HepG2 (cell line): ENCODE data around the gene ARL9. TPM values are rescaled to one million over a fixed set of nuclear protein-coding genes. Genes with fewer than 3 reads are reported as not detected.

Experiments used
- ATAC-seq: fragments of 200-7000 bp; cut with Tn5 transposase; 3 replicates; pipeline ENCODE4 v1.9.1; 2020; ENCODE audit warnings: mild to moderate bottlenecking, moderate library complexity
- BruUV-seq: library from RNA; stranded (reverse); fragments of 400-500 nt; replicated peaks from 2 replicates; lab custom pipeline; 2021; lab: Mats Ljungman, UMichigan
- CTCF ChIA-PET: fragments of 300-600 bp; formaldehyde crosslinking; extraction: SDS; loops from one replicate; lab custom pipeline; 2021; ENCODE audit warnings: low total read pairs, inconsistent platforms, low intra/inter-chr PET ratio; lab: Yijun Ruan, JAX
- POLR2A ChIA-PET: fragments of 350-600 bp; sonication (Branson Sonifier 250); formaldehyde crosslinking; loops from one replicate; lab custom pipeline; 2020; ENCODE audit warnings: antibody characterized with exemption, inconsistent platforms; lab: Yijun Ruan, JAX
- DNase-seq: peaks from one replicate; pipeline ENCODE4 v3.0.0-alpha.2; 2015; ENCODE audit warnings: low spot score
- FAIRE-seq: peaks from 3 replicates; lab custom pipeline; 2011; peaks lifted over from hg19 to GRCh38; lab: Jason Lieb, UNC
- H2AFZ ChIP-seq: one replicate; pipeline ENCODE4 v1.6.1; 2011; ENCODE audit warnings: low read length, inconsistent platforms
- H3K27ac ChIP-seq: fragments of 300-600 bp; 3 replicates; pipeline ENCODE4 v1.8.0; 2011; ENCODE audit warnings: mixed run types, mild to moderate bottlenecking, mixed read lengths, low read length, inconsistent platforms; ENCODE audit not compliant: insufficient read depth; ENCODE audit errors: extremely low read length
- H3K27me3 ChIP-seq, 2 experiments: fragments of 200-600 bp in 1 of 2; 2 replicates in 1 of 2; 3 replicates in 1 of 2; pipeline versions ENCODE4 v1.6.0 to v1.8.0; 2011; ENCODE audit warnings: low read length in 2 of 2, mild to moderate bottlenecking in 2 of 2, moderate library complexity in 2 of 2, inconsistent platforms in 1 of 2; ENCODE audit not compliant: insufficient read depth in 2 of 2, control insufficient read depth in 1 of 2
- H3K36me3 ChIP-seq, 2 experiments: fragments of 200-600 bp in 1 of 2; replicated peaks in 1 of 2; 2 replicates in 1 of 2; 3 replicates in 1 of 2; pipeline versions ENCODE4 v1.5.1 to v1.8.0; 2011; ENCODE audit warnings: low read length in 2 of 2, inconsistent platforms in 1 of 2; ENCODE audit not compliant: insufficient read depth in 2 of 2, control insufficient read depth in 1 of 2
- H3K4me1 ChIP-seq: 2 replicates; pipeline ENCODE4 v1.5.1; 2012; ENCODE audit warnings: low read length, inconsistent platforms; ENCODE audit not compliant: insufficient read depth
- H3K4me2 ChIP-seq: 2 replicates; pipeline ENCODE4 v1.6.0; 2011; ENCODE audit warnings: low read depth, low read length, inconsistent platforms
- H3K4me3 ChIP-seq, 3 experiments: fragments of 200-600 bp in 1 of 3; sonication (generic), shearing (Covaris generic) in 1 of 3; replicated peaks in 1 of 3; 2 replicates each; pipeline ENCODE4 v1.5.1; 2011 to 2016; ENCODE audit warnings: low read length in 3 of 3, inconsistent platforms in 2 of 3, low read depth in 2 of 3, mild to moderate bottlenecking in 2 of 3, control low read depth in 1 of 3, mixed read lengths in 1 of 3; ENCODE audit not compliant: insufficient read depth in 1 of 3
- H3K79me2 ChIP-seq: one replicate; pipeline ENCODE4 v1.6.1; 2011; ENCODE audit warnings: low read length, inconsistent platforms; ENCODE audit not compliant: insufficient read depth
- H3K9ac ChIP-seq: 2 replicates; pipeline ENCODE4 v1.6.0; 2011; ENCODE audit warnings: mild to moderate bottlenecking, low read depth, low read length, inconsistent platforms; ENCODE audit not compliant: insufficient read depth
- H3K9me3 ChIP-seq: 2 replicates; pipeline ENCODE4 v1.5.1; 2012; ENCODE audit warnings: mild to moderate bottlenecking, low read length
- H4K20me1 ChIP-seq: 2 replicates; pipeline ENCODE4 v1.6.0; 2011; ENCODE audit warnings: inconsistent platforms, mild to moderate bottlenecking, low read length, moderate library complexity; ENCODE audit not compliant: insufficient read depth
- AGO2 ChIP-seq: fragments of 200-400 bp; formaldehyde crosslinking; optimal IDR thresholded peaks from 2 replicates; pipeline ENCODE3; 2017; ENCODE audit warnings: mild to moderate bottlenecking, low read depth, low read length, moderate library complexity
- ARHGAP35 ChIP-seq: sonication (generic); formaldehyde crosslinking; IDR thresholded peaks from 2 replicates; pipeline ENCODE4 v1.9.0; 2022; ENCODE audit warnings: mild to moderate bottlenecking, inconsistent platforms, moderate library complexity, missing genetic modification reagents, borderline replicate concordance
- MNT ChIP-seq: fragments of 450-650 bp; IDR thresholded peaks from 2 replicates; pipeline ENCODE4 v1.6.1; 2016
- MYC ChIP-seq: sonication (generic); formaldehyde crosslinking; IDR thresholded peaks from 2 replicates; pipeline ENCODE4 v1.9.0; 2021; ENCODE audit warnings: missing genetic modification reagents, borderline replicate concordance
- PHF8 ChIP-seq: sonication (generic); formaldehyde crosslinking; IDR thresholded peaks from 2 replicates; pipeline ENCODE4 v1.5.0; 2020; ENCODE audit warnings: missing genetic modification reagents
- POLR2A ChIP-seq, 2 experiments: IDR thresholded peaks; 2 replicates each; pipeline ENCODE4 v1.6.1; 2011; ENCODE audit warnings: low read depth in 2 of 2, low read length in 2 of 2, mild to moderate bottlenecking in 1 of 2, moderate library complexity in 1 of 2; ENCODE audit not compliant: insufficient read depth in 1 of 2
- PPARG ChIP-seq: conservative IDR thresholded peaks from 2 replicates; pipeline ENCODE4 v1.6.1; 2016; ENCODE audit warnings: missing biosample characterization, missing genetic modification reagents
- RBM22 ChIP-seq: fragments of 200-400 bp; formaldehyde crosslinking; optimal IDR thresholded peaks from 2 replicates; pipeline ENCODE3; 2017; ENCODE audit warnings: mild to moderate bottlenecking, low read length, moderate library complexity
- SOX13 ChIP-seq, 3 experiments: fragments of 450-650 bp in 1 of 3; sonication (generic) in 1 of 3; formaldehyde crosslinking in 1 of 3; IDR thresholded peaks in 2 of 3; conservative IDR thresholded peaks in 1 of 3; 2 replicates each; pipeline versions ENCODE4 v1.5.0 to v1.6.1; 2016 to 2020; ENCODE audit warnings: antibody characterized with exemption in 1 of 3, mild to moderate bottlenecking in 1 of 3, missing compliant biosample characterization in 1 of 3, missing genetic modification reagents in 1 of 3, moderate library complexity in 1 of 3
- TFAP4 ChIP-seq: sonication (generic); IDR thresholded peaks from 2 replicates; pipeline ENCODE4 v1.6.1; 2016; ENCODE audit warnings: low read depth, borderline replicate concordance
- ZBTB38 ChIP-seq: sonication (generic); formaldehyde crosslinking; IDR thresholded peaks from 2 replicates; pipeline ENCODE4 v1.5.1; 2020; ENCODE audit warnings: mild to moderate bottlenecking, missing genetic modification reagents
- ZBTB7A ChIP-seq: sonication (generic); formaldehyde crosslinking; IDR thresholded peaks from 2 replicates; pipeline ENCODE4 v1.8.0; 2022; ENCODE audit warnings: mild to moderate bottlenecking, missing genetic modification reagents
- ZC3H13 ChIP-seq: sonication (generic); formaldehyde crosslinking; IDR thresholded peaks from 2 replicates; pipeline ENCODE4 v1.8.1; 2023; ENCODE audit warnings: mild to moderate bottlenecking, missing genetic modification reagents, moderate library complexity
- ZNF292 ChIP-seq: sonication (generic); formaldehyde crosslinking; IDR thresholded peaks from 2 replicates; pipeline ENCODE4 v1.8.1; 2022; ENCODE audit warnings: mild to moderate bottlenecking, low read depth, missing genetic modification reagents, borderline replicate concordance
- ZNF317 ChIP-seq: sonication (generic); formaldehyde crosslinking; IDR thresholded peaks from 2 replicates; pipeline ENCODE4 v1.5.0; 2020; ENCODE audit warnings: mild to moderate bottlenecking, missing genetic modification reagents
- ZNF329 ChIP-seq: sonication (generic); formaldehyde crosslinking; IDR thresholded peaks from 2 replicates; pipeline ENCODE4 v1.9.0; 2021; ENCODE audit warnings: low read depth, mild to moderate bottlenecking, missing genetic modification reagents
- ZNF546 ChIP-seq: sonication (generic); formaldehyde crosslinking; conservative IDR thresholded peaks from 2 replicates; pipeline ENCODE4 v1.8.1; 2023; ENCODE audit warnings: mild to moderate bottlenecking, missing genetic modification reagents
- WGBS: methylation state at CpG from one replicate; pipeline ENCODE4 v1.1.6; 2017; ENCODE audit warnings: low lambda C conversion rate; 5-methylcytosine and 5-hydroxymethylcytosine counted together
- in situ Hi-C: cut with HindIII; loops from 2 replicates; pipeline ENCODE4 v1.10.0; 2017; ENCODE audit warnings: low pct_unique_long_range_greater_than_20kb; ENCODE audit not compliant: extremely low pct_ligation_motif_present
- intact Hi-C: fragments of 100-400 bp; cut with micrococcal nuclease; formaldehyde crosslinking; loops from one replicate; pipeline ENCODE4 v1.10.0; 2022; ENCODE audit not compliant: unreplicated experiment
- polyA plus RNA-seq, 8 experiments: library from polyadenylated mRNA; depleted of rRNA in 3 of 8; stranded (reverse) in 7 of 8; unstranded in 1 of 8; fragments of >200 nt; fragmentation: Illumina TruSeq in 4 of 8; extraction: Trizol in 4 of 8; gene quantifications; 2 replicates each; pipeline versions ENCODE4 v1.2.1 to v1.2.3, GENCODE V29; 2011 to 2016; ENCODE audit warnings: low read depth in 4 of 8, missing spikeins in 1 of 8, mixed read lengths in 1 of 8; ENCODE audit not compliant: insufficient read depth in 1 of 8
- total RNA-seq, 5 experiments: library from RNA; depleted of rRNA; stranded (reverse); fragments of >200 nt; fragmentation: Illumina TruSeq; extraction: Trizol; gene quantifications; 2 replicates each; pipeline ENCODE4 v1.2.3, GENCODE V29; 2016; ENCODE audit warnings: low read depth in 1 of 5

ARL9 gene
- total and polyA plus RNA-seq, 2 of the 13 experiments (the other 11 are each of a cell fraction or from before 2014, with no cell fraction given) = not detected

GRCh38 chr4:56465599-56466295 lies 39.8 kb upstream of the ARL9 start:
- Histone ChIP-seq H2AFZ (no peak overlapping the region), H3K79me2 (peaks cover 57% of the 10 kb centered on the region)
- TF ChIP-seq MNT = no peak
- TF ChIP-seq AGO2 = no peak
- TF ChIP-seq ARHGAP35 = no peak
- peak; percentile 56; the same call in 1 of the 2 replicates for TF ChIP-seq ZC3H13 (CRISPR knock-in tag)
- 0 out of 2 replicates have a peak, but pooled peaks have one; percentile 19 for TF ChIP-seq PHF8 (CRISPR knock-in tag)
- TF ChIP-seq ZNF546 (CRISPR knock-in tag) = no peak
- TF ChIP-seq ZNF317 = no peak
- no peak for TF ChIP-seq ZNF292 (CRISPR knock-in tag)
- TF ChIP-seq ZNF329 (CRISPR knock-in tag) = no peak
- no peak for TF ChIP-seq MYC (CRISPR knock-in tag)
- peak; percentile 69 for TF ChIP-seq RBM22
- TF ChIP-seq SOX13 (IDR thresholded peaks at IDR 0.05) = no peak
- TF ChIP-seq SOX13 (CRISPR knock-in tag; conservative IDR thresholded peaks at IDR 0.05 in 1 of 2, IDR thresholded peaks at IDR 0.05 in 1 of 2) = no peak
- TF ChIP-seq PPARG (CRISPR knock-in tag) = no peak
- 0 out of 4 replicates have a peak, but pooled peaks of 1 of the 2 experiments have one; percentile 23 for TF ChIP-seq POLR2A (IDR thresholded peaks at IDR 0.05; ENCODE audit: insufficient read depth in 1 of 2, low read depth in 2 of 2, low read length in 2 of 2)
- TF ChIP-seq ZBTB7A (CRISPR knock-in tag) = no peak
- TF ChIP-seq TFAP4 = no peak
- peak; percentile 77 for TF ChIP-seq ZBTB38
- TF ChIP-seq, all 625 proteins: peak for 5
- in situ Hi-C loops = no loop called here
- Histone ChIP-seq H3K9me3 (no peaks in the 10 kb centered on the region), H3K36me3 (peaks cover 0 to 16% of the 10 kb centered on the region in 2 experiments; a peak in 1 of 5 replicates), H3K27ac (peak overlapping the region; percentile 83), H3K4me2 (peak overlapping the region; percentile 80), H3K4me3 (peak overlapping the region in 2 of 3 experiments; percentile 21 to 83; a peak in 4 of 6 replicates), H3K9ac (peak overlapping the region; percentile 98; the same call in 1 of the 2 replicates), H4K20me1 (peaks cover 18% of the 10 kb centered on the region), H3K27me3 (no peaks in the 10 kb centered on the region; a peak in 1 of 5 replicates), H3K4me1 (peaks cover 25% of the 10 kb centered on the region)
- no TSS peak for BruUV-seq
- 87% methylated on average over 10 of the region's 10 CpGs for WGBS
- DNase-seq (no peak), FAIRE-seq (peak; percentile 18), ATAC-seq (peak; percentile 13)
- ChIA-PET CTCF (no interaction called here), POLR2A (interaction anchor here (1.0 to 2.8 kb wide), 7 partner anchors 8 to 79 kb away, joined by 4 to 24 read pairs (median 5); partner anchors contain the start of genes AASDH, PAICS and PPAT)
- intact Hi-C loops = loop anchor here (2.0 to 5.0 kb wide), 3 partner anchors 25 to 79 kb away; no protein-coding TSS in a partner anchor
